Cortex of kidney (tissue), 1 donor: Measurements from ENCODE around the gene RTN3.
"Not testable (repeated sequence)": the region's sequence is repeated elsewhere in the genome, so short reads cannot be mapped to it uniquely, and the experiment has no call there.

ENCODE experiments used
- DNase-seq: peaks from one replicate; lab custom pipeline; 2025; lab: John Stamatoyannopoulos, UW

Gene RTN3

GRCh38 chr11:63683133-63683991 is 2.1 kb downstream of the RTN3 start:
- DNase-seq: no peak

DNA sequence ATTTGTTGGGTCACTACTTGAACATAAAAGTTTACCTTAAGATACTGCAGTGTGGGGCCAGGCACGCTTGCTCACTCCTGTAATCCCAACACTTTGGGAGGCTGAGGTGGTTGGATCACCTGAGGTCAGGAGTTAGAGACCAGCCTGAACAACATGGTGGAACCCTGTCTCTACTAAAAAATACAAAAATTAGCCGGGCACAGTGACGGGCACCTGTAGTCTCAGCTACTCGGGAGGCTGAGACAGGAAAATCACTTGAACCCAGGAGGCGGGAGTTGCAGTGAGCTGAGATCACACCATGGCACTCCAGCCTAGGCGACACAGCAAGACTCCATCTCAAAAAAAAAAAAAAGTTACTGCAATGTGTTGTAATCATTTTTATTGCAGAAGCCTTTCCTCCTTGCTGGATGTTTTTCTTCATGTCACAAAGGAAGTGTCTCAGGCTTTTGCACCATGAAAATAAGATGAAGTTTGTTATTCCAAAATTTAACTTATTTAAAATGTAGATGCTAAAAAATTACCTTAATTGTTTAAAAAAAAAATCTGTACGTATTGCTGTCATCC is 3.9 kb downstream of the RTN3 start:
- DNase-seq: not testable (repeated sequence)

GRCh38 chr11:63686926-63687325 is 5.6 kb downstream of the RTN3 start:
- DNase-seq: no peak

DNA sequence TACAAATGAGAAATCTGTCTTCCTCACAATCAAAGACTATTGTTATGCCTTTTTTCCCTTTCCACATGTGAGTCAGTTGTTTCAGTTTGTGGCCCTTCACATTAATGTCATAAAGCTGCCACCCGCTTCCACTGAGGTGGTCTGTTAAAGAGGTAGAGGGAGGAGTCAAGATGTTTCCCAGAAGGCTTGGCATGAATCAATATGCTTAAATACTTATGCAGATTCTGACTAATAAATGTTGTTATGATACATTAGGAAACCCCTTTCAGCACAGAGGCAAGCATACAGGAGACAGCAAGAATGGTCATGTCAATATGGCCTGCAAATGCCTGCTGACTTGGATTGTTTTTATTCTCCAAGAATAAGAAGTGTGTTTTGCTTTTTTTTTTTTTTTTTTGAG is 6.5 kb downstream of the RTN3 start:
- no peak for DNase-seq

GRCh38 chr11:63694596-63694995 is 13.3 kb downstream of the RTN3 start:
- DNase-seq: no peak

DNA sequence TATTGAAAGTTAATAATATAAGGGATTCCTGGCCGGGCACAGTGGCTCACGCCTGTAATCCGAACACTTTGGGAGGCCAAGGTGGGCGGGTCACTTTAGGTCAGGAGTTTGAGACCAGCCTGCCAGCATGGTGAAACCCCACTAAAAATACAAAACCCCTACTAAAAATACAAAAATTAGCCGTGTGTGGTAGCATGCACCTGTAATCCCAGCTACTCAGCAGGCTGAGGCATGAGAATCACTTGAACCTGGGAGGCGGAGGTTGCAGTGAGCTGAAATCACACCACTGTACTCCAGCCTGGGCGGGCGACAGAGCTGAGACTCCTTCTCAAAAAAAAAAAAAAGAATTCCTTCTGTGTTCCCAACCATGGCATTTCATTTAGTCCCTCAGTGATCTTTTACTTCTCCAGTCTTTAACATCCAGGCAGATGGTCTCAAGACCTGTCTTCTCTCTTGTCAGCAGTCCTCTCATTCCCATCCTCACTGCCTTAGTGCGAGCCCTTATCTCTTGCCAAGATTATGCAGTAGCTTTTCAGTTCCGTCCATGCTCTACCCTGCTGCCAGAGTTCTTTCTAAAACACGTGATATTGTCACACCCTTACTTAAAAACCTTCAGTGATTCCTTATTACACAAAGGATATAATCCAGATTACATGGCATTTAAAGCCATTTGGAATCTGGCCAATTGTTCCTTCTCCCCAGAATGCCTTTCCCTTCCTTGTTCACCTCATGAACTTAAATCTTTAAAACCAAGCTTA is 17.9 kb downstream of the RTN3 start:
- DNase-seq: no peak

GRCh38 chr11:63699896-63700295 is 18.6 kb downstream of the RTN3 start:
- no peak for DNase-seq

DNA sequence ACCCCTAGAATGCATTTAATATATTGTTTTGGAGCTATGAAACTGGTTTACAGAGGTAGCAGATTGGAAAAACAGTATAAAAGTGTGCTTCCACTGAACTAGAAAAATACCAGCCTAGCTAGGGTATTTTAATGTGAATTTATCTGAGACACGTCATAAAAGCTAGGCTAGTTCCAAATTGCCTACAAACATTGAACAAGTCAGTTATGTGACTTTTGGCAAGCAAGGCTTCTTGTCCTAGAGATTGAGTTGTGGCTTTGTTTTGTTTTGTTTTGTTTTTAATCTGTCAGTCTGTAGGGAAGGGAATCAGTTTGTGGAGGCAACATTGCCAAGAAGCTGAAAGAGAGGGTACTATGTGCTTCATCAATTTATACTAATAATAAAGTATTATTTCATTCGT is 24.2 kb downstream of the RTN3 start:
- DNase-seq: no peak

GRCh38 chr11:63708764-63709163 is 27.5 kb downstream of the RTN3 start:
- no peak for DNase-seq

DNA sequence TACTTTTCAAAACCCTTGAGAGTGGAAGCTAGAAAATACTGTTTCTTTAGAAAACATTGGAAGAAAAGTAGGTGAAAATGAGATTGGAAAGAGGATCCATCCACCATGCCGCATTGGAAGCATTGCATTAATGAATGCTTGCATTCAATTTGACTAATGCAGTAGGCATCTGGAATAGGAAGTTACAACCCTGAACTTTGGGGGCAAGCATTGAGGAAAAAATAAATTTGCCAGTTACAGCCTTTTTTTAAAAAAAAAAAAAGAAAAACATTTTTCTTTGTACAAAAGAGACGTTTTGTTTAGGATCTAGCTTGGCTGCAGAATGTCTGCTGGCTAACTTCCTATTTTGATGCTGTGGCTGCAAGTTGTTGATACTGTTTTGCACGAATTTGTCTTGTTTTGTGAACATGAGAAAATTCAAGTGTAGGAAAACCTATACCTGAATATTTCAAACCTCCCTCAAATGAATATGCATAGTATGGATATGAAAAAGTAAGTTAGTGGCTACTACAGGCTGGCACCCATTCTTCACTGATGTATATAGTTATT is 28.1 kb downstream of the RTN3 start:
- DNase-seq: no peak

GRCh38 chr11:63710476-63711217 is 29.3 kb downstream of the RTN3 start:
- no peak for DNase-seq

DNA sequence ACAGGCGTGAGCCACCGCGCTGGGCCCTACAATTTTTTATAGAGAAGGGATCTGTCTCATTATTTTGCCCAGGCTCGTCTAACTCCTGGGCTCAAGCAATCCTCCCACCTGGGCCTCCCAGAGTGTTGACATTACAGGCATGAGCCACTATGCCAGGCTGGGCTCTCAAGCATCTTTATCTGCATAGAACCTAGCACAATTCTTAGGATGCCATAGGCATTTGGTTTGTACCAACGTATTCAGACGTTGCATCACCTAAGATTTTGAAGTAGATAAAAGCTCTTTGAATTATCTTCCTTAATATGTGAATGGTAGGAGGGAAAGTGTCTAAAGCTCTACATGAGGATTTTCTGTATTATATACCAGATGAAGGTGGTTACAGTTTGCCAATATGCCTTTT is 30.5 kb downstream of the RTN3 start:
- DNase-seq: no peak

DNA sequence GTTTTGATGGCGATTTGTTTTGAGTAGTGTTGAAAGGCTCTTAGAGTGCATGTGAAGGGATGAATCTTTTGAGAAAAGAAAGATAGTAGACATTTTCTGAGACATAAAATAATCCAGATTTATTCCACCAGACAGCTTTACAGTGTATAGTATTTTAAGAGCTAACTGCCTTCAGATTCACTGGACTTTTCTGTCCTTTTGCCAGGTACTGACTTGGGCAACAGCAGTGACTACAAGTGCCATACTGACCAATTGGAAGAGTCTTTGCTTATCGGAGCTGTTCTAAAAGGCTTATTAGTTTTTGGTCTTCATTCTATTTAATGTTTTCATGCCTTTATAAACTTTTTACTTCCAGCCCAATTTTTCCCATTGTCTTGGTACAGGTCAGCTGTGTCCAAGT is 32.5 kb downstream of the RTN3 start:
- no peak for DNase-seq

GRCh38 chr11:63716046-63716445 is 34.7 kb downstream of the RTN3 start:
- no peak for DNase-seq

DNA sequence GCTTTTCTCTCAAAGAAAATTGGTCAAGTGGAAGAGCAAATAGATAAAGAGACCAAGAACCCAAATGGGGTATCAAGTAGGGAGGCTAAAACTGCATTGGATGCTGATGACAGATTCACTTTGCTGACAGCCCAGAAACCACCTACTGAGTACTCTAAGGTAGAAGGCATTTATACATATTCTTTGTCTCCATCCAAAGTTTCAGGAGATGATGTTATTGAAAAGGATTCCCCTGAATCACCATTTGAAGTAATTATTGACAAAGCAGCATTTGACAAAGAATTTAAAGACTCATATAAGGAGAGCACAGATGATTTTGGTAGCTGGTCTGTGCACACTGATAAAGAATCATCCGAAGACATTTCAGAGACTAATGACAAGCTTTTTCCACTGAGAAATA is 37.7 kb downstream of the RTN3 start:
- DNase-seq: no peak

- DNase-seq: no peak
These were observed 38.7 kb downstream of the RTN3 start for GRCh38 chr11:63719987-63720386.

GRCh38 chr11:63720611-63721010 is 39.3 kb downstream of the RTN3 start:
- no peak for DNase-seq

DNA sequence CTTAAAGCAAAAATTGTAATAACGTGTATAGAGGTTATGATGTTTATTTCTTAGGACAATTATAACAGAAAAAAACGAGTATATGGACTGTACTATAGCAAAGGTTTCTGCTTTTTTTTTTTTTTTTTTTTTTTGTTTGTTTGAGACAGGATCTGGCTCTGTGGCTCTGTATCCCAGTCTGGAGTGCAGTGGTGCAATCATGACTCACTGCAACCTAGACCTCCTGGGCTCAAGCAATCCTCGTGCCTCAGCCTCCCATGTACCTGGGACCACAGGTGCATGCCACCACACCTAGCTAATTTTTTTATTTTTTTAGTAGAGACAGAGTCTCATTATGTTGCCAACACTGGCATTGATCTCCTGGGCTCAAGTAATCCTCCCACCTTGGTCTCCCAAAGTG is 48.0 kb downstream of the RTN3 start:
- no peak for DNase-seq

DNA sequence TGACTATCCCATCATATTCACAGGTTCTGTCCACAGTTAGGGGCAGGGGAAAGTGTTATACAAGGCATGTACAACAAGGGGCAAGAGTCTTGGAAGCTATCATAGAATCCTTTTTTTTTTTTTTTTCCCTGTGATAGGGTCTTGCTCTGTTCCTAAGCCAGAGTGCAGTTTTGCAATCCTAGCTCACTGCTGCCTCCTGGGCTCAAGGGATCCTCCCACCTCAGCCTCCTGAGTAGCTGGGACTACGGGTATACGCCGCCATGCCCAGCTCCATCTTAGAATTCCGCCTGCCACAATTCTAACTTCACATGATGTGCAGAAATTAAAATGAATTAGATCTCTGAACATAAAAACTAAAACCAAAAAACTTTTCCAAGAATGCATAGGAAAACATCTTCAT is 55.6 kb downstream of the RTN3 start:
- no peak for DNase-seq

DNA sequence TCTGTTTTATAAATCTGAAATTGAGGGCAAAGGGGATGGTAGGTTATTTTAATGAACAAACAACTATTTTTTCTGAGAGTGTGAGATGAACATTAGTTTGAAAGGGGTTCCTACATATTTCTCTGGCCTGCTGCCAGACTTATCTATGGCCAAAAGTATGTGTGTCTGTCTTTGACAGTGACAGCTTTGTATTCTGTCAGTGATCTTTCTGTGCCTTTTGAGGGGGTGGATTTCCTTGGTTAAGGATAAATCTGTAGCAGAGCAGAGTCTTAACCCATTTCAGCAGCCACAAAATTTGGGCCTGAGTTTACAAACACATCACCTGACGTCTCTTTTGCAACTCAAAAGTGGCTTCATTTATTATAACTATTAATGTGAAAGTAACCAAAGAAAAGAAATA is 56.4 kb downstream of the RTN3 start:
- no peak for DNase-seq

DNA sequence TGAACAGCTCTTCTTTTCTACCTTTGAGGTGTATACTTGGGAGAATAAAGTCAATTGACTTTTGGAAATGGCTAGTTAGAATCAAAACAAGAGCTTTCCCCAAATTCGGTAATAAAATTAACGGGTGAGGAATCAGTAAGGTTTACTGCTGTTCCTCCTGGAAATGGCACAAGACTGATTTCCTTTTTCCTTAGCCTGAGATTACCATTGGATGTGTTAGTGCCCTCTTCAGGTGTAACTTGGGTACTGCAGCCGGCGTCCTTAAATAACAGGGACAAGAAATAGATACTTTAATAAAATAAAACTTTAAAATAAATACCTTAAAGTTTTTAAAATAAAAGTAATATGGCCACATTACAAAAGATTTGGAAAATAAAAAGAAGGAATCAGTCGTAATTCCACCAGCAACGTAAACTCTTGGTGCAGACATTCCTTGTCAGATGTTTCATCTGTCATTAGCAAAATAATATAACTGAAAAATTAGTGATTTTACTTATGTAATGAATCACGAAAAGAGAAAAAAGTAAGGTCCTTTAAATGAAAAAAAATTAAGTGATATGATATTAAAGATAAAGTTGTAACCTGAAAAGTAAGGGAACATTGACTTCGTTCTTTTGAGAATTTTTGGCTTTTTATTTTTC is 57.5 kb downstream of the RTN3 start:
- DNase-seq: no peak
